ENCODE measurements around the gene SGPP2.
"Not testable (repeated sequence)": the region's sequence is repeated elsewhere in the genome, so short reads cannot be mapped to it uniquely, and the experiment has no call there.

SGPP2 gene

GRCh38 chr2:222424276-222424728, at the start of gene SGPP2:
Gene SGPP2 (plus strand): TSS chr2:222424543. CDS start chr2:222424603, 60 bp downstream.
- no peak for DNase-seq

GRCh38 chr2:222375798-222376197, 48.5 kb upstream of the SGPP2 start:
- DNase-seq, result no peak

GRCh38 chr2:222380456-222380855, 43.9 kb upstream of the SGPP2 start:
- no peak for DNase-seq

- DNase-seq, result no peak
Measured at GRCh38 chr2:222381566-222381965, 42.8 kb upstream of the SGPP2 start.

- no peak for DNase-seq
Measured at GRCh38 chr2:222383255-222383654, 41.1 kb upstream of the SGPP2 start.

- DNase-seq, result no peak
Measured at GRCh38 chr2:222391743-222392285, 32.5 kb upstream of the SGPP2 start.

- no peak for DNase-seq
Measured at GRCh38 chr2:222393733-222394267, 30.5 kb upstream of the SGPP2 start.

GRCh38 chr2:222398446-222398885, 25.9 kb upstream of the SGPP2 start:
- no peak for DNase-seq

GRCh38 chr2:222399038-222399783, 25.1 kb upstream of the SGPP2 start:
- no peak for DNase-seq

- DNase-seq, result no peak
Measured at GRCh38 chr2:222404151-222404905, 20.0 kb upstream of the SGPP2 start.

GRCh38 chr2:222408684-222409083, 15.7 kb upstream of the SGPP2 start:
- no peak for DNase-seq

- no peak for DNase-seq
Measured at GRCh38 chr2:222410534-222410933, 13.8 kb upstream of the SGPP2 start.

- not testable (repeated sequence) for DNase-seq
Measured at GRCh38 chr2:222412334-222412733, 12.0 kb upstream of the SGPP2 start.

- no peak for DNase-seq
Measured at GRCh38 chr2:222413295-222413911, 10.9 kb upstream of the SGPP2 start.

GRCh38 chr2:222418739-222419138, 5.6 kb upstream of the SGPP2 start:
- no peak for DNase-seq

- DNase-seq, result no peak
Measured at GRCh38 chr2:222420508-222420907, 3.8 kb upstream of the SGPP2 start.

GRCh38 chr2:222421626-222422025, 2.7 kb upstream of the SGPP2 start:
- DNase-seq, result no peak

- no peak for DNase-seq
Measured at GRCh38 chr2:222423186-222423585, 1.2 kb upstream of the SGPP2 start.

- DNase-seq, result no peak
Measured at GRCh38 chr2:222423632-222424275, 589 bp upstream of the SGPP2 start.

GRCh38 chr2:222424729-222425671, 657 bp downstream of the SGPP2 start:
- DNase-seq, result peak; percentile 49

GRCh38 chr2:222427646-222428301, 3.4 kb downstream of the SGPP2 start:
- no peak for DNase-seq
